GM23248 (cell line): ENCODE measurements around the gene MAP6. TPM values are rescaled to one million over a fixed set of nuclear protein-coding genes. Genes with fewer than 3 reads are reported as not detected.
"Not testable (repeated sequence)": the region's sequence is repeated elsewhere in the genome, so short reads cannot be mapped to it uniquely, and the experiment has no call there.

Experiments used
- DNase-seq: peaks from one replicate; pipeline ENCODE4 v3.0.0-alpha.2; 2015
- H2AFZ ChIP-seq: fragments of 200-600 bp; sonication (generic); 2 replicates; pipeline ENCODE4 v1.6.1; 2016; ENCODE audit warnings: antibody characterized with exemption
- H3F3A ChIP-seq: fragments of 200-600 bp; sonication (generic); 2 replicates; pipeline ENCODE4 v1.6.1; 2016; ENCODE audit warnings: mild to moderate bottlenecking, antibody characterized with exemption, mixed run types; ENCODE audit not compliant: insufficient read depth
- H3K27ac ChIP-seq: fragments of 200-600 bp; sonication (generic); 2 replicates; pipeline ENCODE4 v1.5.1; 2016; ENCODE audit warnings: mild to moderate bottlenecking
- H3K27me3 ChIP-seq: fragments of 200-600 bp; sonication (generic); replicated peaks from 2 replicates; pipeline ENCODE4 v1.6.1; 2016; ENCODE audit warnings: mild to moderate bottlenecking; ENCODE audit not compliant: insufficient read depth
- H3K36me3 ChIP-seq: fragments of 200-600 bp; sonication (generic); 2 replicates; pipeline ENCODE4 v1.6.1; 2016; ENCODE audit warnings: low read depth, mild to moderate bottlenecking
- H3K4me1 ChIP-seq: fragments of 200-600 bp; sonication (generic); 2 replicates; pipeline ENCODE4 v1.6.1; 2016; ENCODE audit warnings: mild to moderate bottlenecking; ENCODE audit not compliant: insufficient read depth
- H3K4me2 ChIP-seq: fragments of 200-600 bp; sonication (generic); one replicate; pipeline ENCODE4 v1.6.1; 2016; ENCODE audit warnings: mild to moderate bottlenecking; ENCODE audit not compliant: unreplicated experiment
- H3K4me3 ChIP-seq: fragments of 200-600 bp; sonication (generic); 2 replicates; pipeline ENCODE4 v1.5.1; 2016; ENCODE audit warnings: mild to moderate bottlenecking
- H3K79me2 ChIP-seq: fragments of 200-600 bp; sonication (generic); 2 replicates; pipeline ENCODE4 v1.6.1; 2016; ENCODE audit warnings: mild to moderate bottlenecking; ENCODE audit not compliant: insufficient read depth
- H3K9ac ChIP-seq: fragments of 200-600 bp; sonication (generic); 2 replicates; pipeline ENCODE4 v1.6.1; 2016; ENCODE audit warnings: mild to moderate bottlenecking
- H3K9me2 ChIP-seq: fragments of 200-600 bp; sonication (generic); 2 replicates; pipeline ENCODE4 v1.6.1; 2016; ENCODE audit warnings: mixed run types, mild to moderate bottlenecking, moderate library complexity; ENCODE audit not compliant: insufficient read depth
- H3K9me3 ChIP-seq: fragments of 200-600 bp; sonication (generic); one replicate; pipeline ENCODE4 v1.6.1; 2017; ENCODE audit warnings: low read depth
- H4K20me1 ChIP-seq: fragments of 200-600 bp; sonication (generic); 2 replicates; pipeline ENCODE4 v1.6.0; 2016; ENCODE audit not compliant: insufficient read depth
- EZH2 ChIP-seq: fragments of 200-600 bp; sonication (generic); IDR thresholded peaks from 2 replicates; pipeline ENCODE4 v1.6.1; 2018; ENCODE audit warnings: antibody characterized with exemption, mild to moderate bottlenecking; ENCODE audit not compliant: insufficient read depth, poor library complexity, severe bottlenecking
- EZH2phosphoT487 ChIP-seq: fragments of 200-600 bp; sonication (generic); IDR thresholded peaks from 2 replicates; pipeline ENCODE4 v1.6.1; 2018; ENCODE audit warnings: antibody characterized with exemption, moderate library complexity, mild to moderate bottlenecking, low read depth; ENCODE audit not compliant: insufficient read depth
- WGBS, 2 experiments: methylation state at CpG; one replicate each; pipeline ENCODE4 v1.1.6; 2015 to 2017; ENCODE audit warnings: low lambda C conversion rate in 2 of 2, low coverage in 1 of 2; ENCODE audit errors: missing lambda C conversion rate in 2 of 2; 5-methylcytosine and 5-hydroxymethylcytosine counted together
- in situ Hi-C: fragments of 300-500 bp; cut with MboI; formaldehyde crosslinking; loops from 2 replicates; pipeline ENCODE4 v1.15.0; 2020
- polyA plus RNA-seq: library from polyadenylated mRNA; unstranded; fragments of >200 nt; fragmentation: Nextera tagmentation; extraction: Ambion mirVana; gene quantifications from 2 replicates; pipeline ENCODE4 v1.2.1, GENCODE V29; 2016
- total RNA-seq: library from RNA; depleted of rRNA; stranded (reverse); fragments of >200 nt; shearing (Covaris generic); gene quantifications from 2 replicates; pipeline ENCODE4 v1.2.3, GENCODE V29; 2014

MAP6 gene
- total and polyA plus RNA-seq, 2 experiments from 2014 or later, result 3.4 to 5.2 TPM

- no peak overlapping the region for H2AFZ ChIP-seq
- no peak for TF ChIP-seq EZH2
- TF ChIP-seq EZH2phosphoT487, result no peak
- H3K9me2 ChIP-seq, result no peaks in the 10 kb centered on the region
- DNase-seq, result no peak
- in situ Hi-C loops, result no loop called here
- WGBS, 2 experiments, result 77 to 79% methylated on average over 2 of the region's 2 CpGs
- H3K9me3 ChIP-seq, result no peaks in the 10 kb centered on the region
- H3K27ac ChIP-seq, result no peak overlapping the region
- H3F3A ChIP-seq, result no peaks in the 10 kb centered on the region
- no peaks in the 10 kb centered on the region for H3K79me2 ChIP-seq
- H3K4me2 ChIP-seq, result no peak overlapping the region
- no peaks in the 10 kb centered on the region for H3K36me3 ChIP-seq
- H3K27me3 ChIP-seq, result no peaks in the 10 kb centered on the region
- no peak overlapping the region for H3K9ac ChIP-seq
- no peaks in the 10 kb centered on the region for H3K4me1 ChIP-seq
- H4K20me1 ChIP-seq, result no peaks in the 10 kb centered on the region
- H3K4me3 ChIP-seq, result no peak overlapping the region
Observed at GRCh38 chr11:75589933-75590332, 78.9 kb downstream of the MAP6 start.

DNA sequence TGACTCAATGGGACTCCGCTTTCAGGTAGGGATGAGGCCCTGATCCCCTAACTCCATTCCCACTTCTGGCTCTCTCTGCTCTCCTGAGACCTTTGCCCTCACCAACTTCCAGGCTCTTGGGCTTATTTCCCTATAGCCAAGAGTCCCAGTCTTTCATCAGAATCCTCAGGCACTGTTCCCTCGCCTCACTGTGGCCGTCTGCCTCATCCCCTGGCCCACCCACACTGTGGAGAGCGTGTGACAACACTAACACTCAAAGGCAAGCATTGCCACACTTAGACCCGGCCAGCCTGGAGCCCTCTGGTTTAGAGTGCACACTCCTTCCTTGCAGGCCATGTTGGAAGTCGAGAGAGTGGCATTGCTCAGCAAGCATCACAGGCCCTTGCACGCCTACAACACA, 79.8 kb downstream of the MAP6 start:
- Histone ChIP-seq H3K36me3 (no peaks in the 10 kb centered on the region), H2AFZ (no peak overlapping the region), H4K20me1 (no peaks in the 10 kb centered on the region), H3K4me1 (0 out of 2 replicates have a peak, but pooled peaks cover 3% of the 10 kb centered on the region), H3K79me2 (no peaks in the 10 kb centered on the region), H3K4me2 (no peak overlapping the region), H3K27me3 (no peaks in the 10 kb centered on the region), H3K9me2 (no peaks in the 10 kb centered on the region), H3K9ac (no peak overlapping the region), H3K4me3 (no peak overlapping the region), H3K9me3 (no peaks in the 10 kb centered on the region), H3K27ac (no peak overlapping the region), H3F3A (no peaks in the 10 kb centered on the region)
- 80 to 83% methylated on average over 7 of the region's 7 CpGs for WGBS, 2 experiments
- no peak for DNase-seq
- in situ Hi-C loops, result no loop called here
- TF ChIP-seq EZH2phosphoT487 (no peak), EZH2 (no peak)

DNA sequence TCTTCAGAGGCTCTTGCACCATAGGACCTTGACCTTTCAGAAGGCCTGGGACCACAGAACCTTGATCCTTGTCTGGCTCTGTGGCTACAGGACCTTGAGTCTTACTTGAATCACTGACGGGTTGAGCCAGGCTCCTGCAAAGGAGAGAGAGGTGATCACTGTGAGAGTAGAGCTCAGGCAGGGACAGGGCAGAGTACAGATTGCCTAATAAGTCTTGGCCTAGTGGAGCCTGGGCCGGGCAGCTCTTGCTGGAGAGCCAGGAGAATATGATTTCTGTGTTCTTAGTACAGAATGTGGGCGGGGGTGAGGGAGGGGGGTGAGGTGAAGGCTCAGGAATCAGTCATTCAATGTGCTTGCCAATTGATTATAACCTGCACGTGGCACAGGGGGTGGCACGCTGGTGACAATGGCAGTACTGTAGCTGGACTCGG, 80.8 kb downstream of the MAP6 start:
- Histone ChIP-seq H3K4me3 (no peak overlapping the region), H2AFZ (no peak overlapping the region), H3K4me1 (0 out of 2 replicates have a peak, but pooled peaks cover 3% of the 10 kb centered on the region), H3K9ac (no peak overlapping the region), H3K27me3 (no peaks in the 10 kb centered on the region), H3K27ac (no peak overlapping the region), H3K79me2 (no peaks in the 10 kb centered on the region), H3K36me3 (no peaks in the 10 kb centered on the region), H3K4me2 (no peak overlapping the region), H4K20me1 (no peaks in the 10 kb centered on the region), H3F3A (no peaks in the 10 kb centered on the region), H3K9me3 (no peaks in the 10 kb centered on the region), H3K9me2 (no peaks in the 10 kb centered on the region)
- DNase-seq, result no peak
- in situ Hi-C loops, result no loop called here
- no peak for TF ChIP-seq EZH2
- TF ChIP-seq EZH2phosphoT487, result no peak
- WGBS, 2 experiments, result 83 to 91% methylated on average over 6 of the region's 6 CpGs

GRCh38 chr11:75586395-75586794, 82.4 kb downstream of the MAP6 start:
- Histone ChIP-seq H3K27ac (no peak overlapping the region), H3K36me3 (no peaks in the 10 kb centered on the region), H3K9me2 (no peaks in the 10 kb centered on the region), H3K4me1 (peaks cover 12% of the 10 kb centered on the region), H3F3A (no peaks in the 10 kb centered on the region), H3K9me3 (no peaks in the 10 kb centered on the region), H2AFZ (no peak overlapping the region), H3K79me2 (no peaks in the 10 kb centered on the region), H3K27me3 (no peaks in the 10 kb centered on the region), H3K9ac (no peak overlapping the region), H3K4me2 (no peak overlapping the region), H3K4me3 (no peak overlapping the region), H4K20me1 (no peaks in the 10 kb centered on the region)
- no peak for TF ChIP-seq EZH2phosphoT487
- TF ChIP-seq EZH2, result no peak
- 86 to 92% methylated on average over 3 of the region's 3 CpGs for WGBS, 2 experiments
- in situ Hi-C loops, result no loop called here
- DNase-seq, result no peak

- H2AFZ ChIP-seq, result no peak overlapping the region
- no peaks in the 10 kb centered on the region for H3K9me2 ChIP-seq
- no peaks in the 10 kb centered on the region for H3K36me3 ChIP-seq
- no peaks in the 10 kb centered on the region for H3K79me2 ChIP-seq
- H3K9ac ChIP-seq, result no peak overlapping the region
- H4K20me1 ChIP-seq, result no peaks in the 10 kb centered on the region
- in situ Hi-C loops, result no loop called here
- no peak overlapping the region for H3K4me3 ChIP-seq
- H3F3A ChIP-seq, result no peaks in the 10 kb centered on the region
- TF ChIP-seq EZH2, result no peak
- no peak for TF ChIP-seq EZH2phosphoT487
- no peaks in the 10 kb centered on the region for H3K9me3 ChIP-seq
- peaks cover 12% of the 10 kb centered on the region for H3K4me1 ChIP-seq
- no peak overlapping the region for H3K27ac ChIP-seq
- no peaks in the 10 kb centered on the region for H3K27me3 ChIP-seq
- H3K4me2 ChIP-seq, result no peak overlapping the region
- DNase-seq, result no peak
- 65 to 71% methylated on average over 8 of the region's 8 CpGs for WGBS, 2 experiments
Observed at GRCh38 chr11:75585293-75585670, 83.6 kb downstream of the MAP6 start.

- H3K36me3 ChIP-seq, H3K9ac ChIP-seq, H3K27ac ChIP-seq, H3F3A ChIP-seq, H4K20me1 ChIP-seq, DNase-seq, H3K9me2 ChIP-seq, H3K27me3 ChIP-seq, H2AFZ ChIP-seq, H3K79me2 ChIP-seq, H3K4me3 ChIP-seq, H3K9me3 ChIP-seq, in situ Hi-C loops, H3K4me2 ChIP-seq: not testable (repeated sequence)
- H3K4me1 ChIP-seq, result peaks cover 12% of the 10 kb centered on the region
- WGBS, 2 experiments, result 79 to 84% methylated on average over 12 of the region's 12 CpGs
Observed at GRCh38 chr11:75584659-75585292, 84.1 kb downstream of the MAP6 start.
